CD14-positive monocyte (primary cell): ENCODE data around the gene C15orf62. TPM values are rescaled to one million over a fixed set of nuclear protein-coding genes. Genes with fewer than 3 reads are reported as not detected.

Experiments
- DNase-seq, 3 donors: peaks; one replicate each; pipeline ENCODE4 v3.0.0-alpha.2; 2011 to 2022
- H2AFZ ChIP-seq: 2 replicates; pipeline ENCODE4 v1.6.0; 2012; ENCODE audit warnings: mild to moderate bottlenecking, low read depth, low read length, inconsistent platforms; ENCODE audit not compliant: insufficient read depth, poor library complexity, severe bottlenecking
- H3K27ac ChIP-seq, 2 donors: 1 replicate in 1 of 2; 2 replicates in 1 of 2; pipeline ENCODE4 v1.5.1; 2012 to 2013; ENCODE audit warnings: low read length in 2 of 2, control low read depth in 1 of 2, inconsistent platforms in 1 of 2, low read depth in 1 of 2, mild to moderate bottlenecking in 1 of 2
- H3K27me3 ChIP-seq, 2 donors: one replicate each; pipeline versions ENCODE4 v1.6.0 to v1.6.1; 2011 to 2013; ENCODE audit warnings: low read length in 2 of 2; ENCODE audit not compliant: control insufficient read depth in 2 of 2, insufficient read depth in 2 of 2
- H3K36me3 ChIP-seq, 2 donors: replicated peaks in 1 of 2; 1 replicate in 1 of 2; 2 replicates in 1 of 2; pipeline versions ENCODE4 v1.5.1 to v1.6.1; 2012 to 2013; ENCODE audit warnings: low read length in 2 of 2, control low read depth in 1 of 2, inconsistent platforms in 1 of 2, mild to moderate bottlenecking in 1 of 2; ENCODE audit not compliant: insufficient read depth in 2 of 2, control insufficient read depth in 1 of 2
- H3K4me1 ChIP-seq, 2 donors: 1 replicate in 1 of 2; 2 replicates in 1 of 2; pipeline versions ENCODE4 v1.5.1 to v1.6.1; 2012 to 2013; ENCODE audit warnings: low read length in 2 of 2, control low read depth in 1 of 2, inconsistent platforms in 1 of 2, mild to moderate bottlenecking in 1 of 2, moderate library complexity in 1 of 2; ENCODE audit not compliant: insufficient read depth in 2 of 2, control insufficient read depth in 1 of 2
- H3K4me2 ChIP-seq: replicated peaks from 2 replicates; pipeline ENCODE3; 2012; ENCODE audit warnings: low read length, moderate library complexity, mild to moderate bottlenecking; ENCODE audit not compliant: poor library complexity, severe bottlenecking; ENCODE audit errors: extremely low read depth
- H3K4me3 ChIP-seq, 3 experiments: fragments of 200-600 bp in 1 of 3; sonication (generic) in 1 of 3; replicated peaks in 1 of 3; 1 replicate in 2 of 3; 2 replicates in 1 of 3; pipeline ENCODE4 v1.5.1; 2011 to 2013; ENCODE audit warnings: low read length in 3 of 3, mild to moderate bottlenecking in 3 of 3, control low read depth in 2 of 3, low read depth in 2 of 3, inconsistent platforms in 1 of 3, moderate library complexity in 1 of 3
- H3K79me2 ChIP-seq: 2 replicates; pipeline ENCODE4 v1.6.0; 2012; ENCODE audit warnings: mild to moderate bottlenecking, control low read depth, inconsistent platforms, low read length, moderate library complexity; ENCODE audit not compliant: insufficient read depth
- H3K9ac ChIP-seq: 2 replicates; pipeline ENCODE4 v1.6.0; 2017; ENCODE audit warnings: low read length, mild to moderate bottlenecking; ENCODE audit not compliant: insufficient read depth, poor library complexity, severe bottlenecking
- H3K9me3 ChIP-seq, 2 donors: replicated peaks in 1 of 2; 1 replicate in 1 of 2; 2 replicates in 1 of 2; pipeline versions ENCODE4 v1.5.1 to v1.6.1; 2012 to 2013; ENCODE audit warnings: low read length in 2 of 2, control low read depth in 1 of 2; ENCODE audit not compliant: control insufficient read depth in 1 of 2, insufficient read depth in 1 of 2
- H4K20me1 ChIP-seq: 2 replicates; pipeline ENCODE4 v1.6.0; 2012; ENCODE audit warnings: mild to moderate bottlenecking, low read length, control low read depth, moderate library complexity; ENCODE audit not compliant: insufficient read depth
- H3K27ac Mint-ChIP-seq, 7 donors: one replicate each; pipeline ENCODE4 v1.8.0; 2020; ENCODE audit warnings: mild to moderate bottlenecking in 7 of 7, mixed read lengths in 7 of 7, moderate library complexity in 6 of 7, inconsistent platforms in 2 of 7
- H3K27me3 Mint-ChIP-seq, 3 donors: one replicate each; pipeline ENCODE4 v1.8.0; 2021 to 2022; ENCODE audit warnings: low read depth in 3 of 3, mild to moderate bottlenecking in 3 of 3, mixed read lengths in 3 of 3, moderate library complexity in 3 of 3, inconsistent platforms in 1 of 3
- H3K36me3 Mint-ChIP-seq, 2 donors: one replicate each; pipeline ENCODE4 v1.8.0; 2020; ENCODE audit warnings: mixed read lengths in 2 of 2, inconsistent platforms in 1 of 2, mild to moderate bottlenecking in 1 of 2
- H3K4me1 Mint-ChIP-seq: one replicate; pipeline ENCODE4 v1.8.0; 2020; ENCODE audit warnings: mild to moderate bottlenecking, mixed read lengths
- H3K4me3 Mint-ChIP-seq, 2 donors: one replicate each; pipeline ENCODE4 v1.8.0; 2020; ENCODE audit warnings: mild to moderate bottlenecking in 2 of 2, mixed read lengths in 2 of 2, moderate library complexity in 1 of 2
- H3K9me3 Mint-ChIP-seq, 7 donors: one replicate each; pipeline ENCODE4 v1.8.0; 2020 to 2022; ENCODE audit warnings: mixed read lengths in 7 of 7, mild to moderate bottlenecking in 6 of 7, moderate library complexity in 6 of 7, inconsistent platforms in 2 of 7
- WGBS: methylation state at CpG from one replicate; pipeline ENCODE4 v1.1.5; 2013; ENCODE audit warnings: missing lambda C conversion rate; ENCODE audit not compliant: insufficient coverage; 5-methylcytosine and 5-hydroxymethylcytosine counted together
- intact Hi-C, 2 donors: fragments of 100-400 bp; cut with micrococcal nuclease; formaldehyde crosslinking; loops; one replicate each; pipeline versions ENCODE4 v1.15.0 to v1.15.1; 2023
- polyA plus RNA-seq, 3 donors: library from polyadenylated mRNA; depleted of rRNA in 1 of 3; unstranded in 2 of 3; stranded (reverse) in 1 of 3; fragments of 300-500 nt in 2 of 3; fragments of >200 nt in 1 of 3; fragmentation: Illumina TruSeq in 2 of 3; gene quantifications; 1 replicate in 2 of 3; 2 replicates in 1 of 3; pipeline ENCODE4 v1.2.3, GENCODE V29; 2012 to 2021
- TF ChIP-seq, protein P1 (sequence below): fragments of 200-600 bp; IDR thresholded peaks from one replicate; pipeline ENCODE4 v1.8.0; 2022; ENCODE audit warnings: antibody characterized with exemption, mild to moderate bottlenecking

The C15orf62 gene
- polyA plus RNA-seq, 3 donors, result 0.23 to 0.25 TPM; not detected in 1

DNA sequence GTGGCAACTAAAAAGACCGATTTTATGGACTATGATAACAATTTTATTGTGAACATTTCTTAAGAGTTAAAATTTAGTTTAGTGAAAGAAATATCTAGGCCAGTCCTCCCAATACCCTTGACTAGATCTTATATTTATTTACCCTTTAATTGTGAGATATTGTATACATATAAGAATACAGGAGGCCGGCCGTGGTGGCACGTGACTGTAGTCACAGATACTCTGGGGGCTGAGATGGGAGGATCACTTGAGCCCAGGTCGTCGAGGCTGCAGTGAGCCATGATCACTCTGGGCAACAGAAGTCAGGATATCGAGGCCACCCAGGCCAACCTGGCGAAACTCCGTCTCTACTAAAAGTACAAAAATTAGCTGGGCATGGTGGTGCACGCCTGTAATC lies 14.0 kb upstream of the C15orf62 start:
- H3K9ac ChIP-seq, result peak overlapping the region; percentile 85
- peaks cover 17 to 22% of the 10 kb centered on the region in 2 donors for H3K36me3 ChIP-seq
- peak overlapping the region; percentile 94 for H3K4me2 ChIP-seq
- peaks cover 34% of the 10 kb centered on the region for H3K79me2 ChIP-seq
- H3K27me3 ChIP-seq, result no peaks in the 10 kb centered on the region
- Mint-ChIP-seq H3K4me3 (peak overlapping the region; percentile 91 to 93), H3K27me3 (peaks cover 0 to under 1% (median 0%) of the 10 kb centered on the region in 3 donors), H3K27ac (peak overlapping the region in 6 of 7 donors; percentile 84 to 95 (median 89)), H3K36me3 (peaks cover 19 to 22% of the 10 kb centered on the region in 2 donors), H3K4me1 (peaks cover 12% of the 10 kb centered on the region), H3K9me3 (peaks cover 0 to 1% (median 0%) of the 10 kb centered on the region in 7 donors)
- peak overlapping the region; percentile 96 for H2AFZ ChIP-seq
- H3K27ac ChIP-seq, result peak overlapping the region; percentile 46 to 90
- 85% methylated on average over 6 of the region's 10 CpGs for WGBS
- TF ChIP-seq, protein P1, sequence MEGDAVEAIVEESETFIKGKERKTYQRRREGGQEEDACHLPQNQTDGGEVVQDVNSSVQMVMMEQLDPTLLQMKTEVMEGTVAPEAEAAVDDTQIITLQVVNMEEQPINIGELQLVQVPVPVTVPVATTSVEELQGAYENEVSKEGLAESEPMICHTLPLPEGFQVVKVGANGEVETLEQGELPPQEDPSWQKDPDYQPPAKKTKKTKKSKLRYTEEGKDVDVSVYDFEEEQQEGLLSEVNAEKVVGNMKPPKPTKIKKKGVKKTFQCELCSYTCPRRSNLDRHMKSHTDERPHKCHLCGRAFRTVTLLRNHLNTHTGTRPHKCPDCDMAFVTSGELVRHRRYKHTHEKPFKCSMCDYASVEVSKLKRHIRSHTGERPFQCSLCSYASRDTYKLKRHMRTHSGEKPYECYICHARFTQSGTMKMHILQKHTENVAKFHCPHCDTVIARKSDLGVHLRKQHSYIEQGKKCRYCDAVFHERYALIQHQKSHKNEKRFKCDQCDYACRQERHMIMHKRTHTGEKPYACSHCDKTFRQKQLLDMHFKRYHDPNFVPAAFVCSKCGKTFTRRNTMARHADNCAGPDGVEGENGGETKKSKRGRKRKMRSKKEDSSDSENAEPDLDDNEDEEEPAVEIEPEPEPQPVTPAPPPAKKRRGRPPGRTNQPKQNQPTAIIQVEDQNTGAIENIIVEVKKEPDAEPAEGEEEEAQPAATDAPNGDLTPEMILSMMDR, result no peak
- no peak for DNase-seq
- H3K9me3 ChIP-seq, result no peaks in the 10 kb centered on the region
- intact Hi-C loops, result loop anchor here in 1 of 2 donors (5.0 to 10.0 kb wide), 4 partner anchors 49 to 191 kb away; partner anchors contain the start of genes CCDC32, DNAJC17, RAD51 and RPUSD2
- H3K4me3 ChIP-seq, result peak overlapping the region; percentile 55 to 99 (median 90)
- H3K4me1 ChIP-seq, result peaks cover 14 to 18% of the 10 kb centered on the region in 2 donors
- H4K20me1 ChIP-seq, result no peaks in the 10 kb centered on the region

DNA sequence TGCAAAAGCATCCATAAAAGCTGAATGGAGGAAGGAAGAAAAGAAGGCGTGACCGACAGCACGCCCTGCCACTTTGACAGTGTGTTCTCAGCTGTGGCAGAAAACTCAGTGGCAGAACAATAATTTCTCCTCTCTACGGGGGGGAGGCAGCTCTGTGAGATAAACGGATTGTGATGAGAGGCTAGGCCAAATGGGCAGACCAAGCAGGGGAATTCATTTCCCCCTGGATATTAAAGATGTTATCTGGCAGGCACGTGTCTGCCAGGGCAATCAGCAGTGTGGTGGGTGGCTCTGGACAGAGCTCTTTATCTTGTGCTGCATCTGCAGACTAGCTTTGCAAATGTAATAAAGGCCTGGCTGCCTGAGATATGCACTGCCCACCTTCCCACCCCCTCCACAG lies 12.8 kb upstream of the C15orf62 start:
- H3K4me3 ChIP-seq, result no peak overlapping the region
- H3K27ac Mint-ChIP-seq, result peak overlapping the region in 1 of 7 donors; percentile 5
- intact Hi-C loops, result loop anchor here in 1 of 2 donors (5.0 to 10.0 kb wide), 4 partner anchors 48 to 192 kb away; partner anchors contain the start of genes CCDC32, DNAJC17, RAD51 and RPUSD2
- H3K27me3 ChIP-seq, result no peaks in the 10 kb centered on the region
- peaks cover 0 to 1% (median 0%) of the 10 kb centered on the region in 7 donors for H3K9me3 Mint-ChIP-seq
- H4K20me1 ChIP-seq, result no peaks in the 10 kb centered on the region
- TF ChIP-seq, protein P1, result no peak
- no peak overlapping the region for H3K27ac ChIP-seq
- no peak overlapping the region for H3K9ac ChIP-seq
- H3K9me3 ChIP-seq, result no peaks in the 10 kb centered on the region
- peaks cover 12% of the 10 kb centered on the region for H3K4me1 Mint-ChIP-seq
- H3K4me2 ChIP-seq, result no peak overlapping the region
- peaks cover 7 to 12% of the 10 kb centered on the region in 2 donors for H3K36me3 Mint-ChIP-seq
- H3K27me3 Mint-ChIP-seq, result peaks cover 0 to 6% (median 3%) of the 10 kb centered on the region in 3 donors
- peak overlapping the region; percentile 35 for H2AFZ ChIP-seq
- no peak for DNase-seq
- H3K79me2 ChIP-seq, result peaks cover 30% of the 10 kb centered on the region
- no CpG with 5 or more reads among the region's 6 CpGs for WGBS
- H3K4me1 ChIP-seq, result peaks cover 14 to 18% of the 10 kb centered on the region in 2 donors
- H3K4me3 Mint-ChIP-seq, result no peak overlapping the region
- H3K36me3 ChIP-seq, result peaks cover 6 to 11% of the 10 kb centered on the region in 2 donors
